ENCODE results near the gene PPP2CA. TPM values are rescaled to one million over a fixed set of nuclear protein-coding genes. Genes with fewer than 3 reads are reported as not detected.
A peak's percentile ranks its signal among the peaks of the same experiment; 100 is the strongest.
"Not testable (repeated sequence)": the region's sequence is repeated elsewhere in the genome, so short reads cannot be mapped to it uniquely, and the experiment has no call there.

Gene PPP2CA
- 198 TPM for total RNA-seq

DNA sequence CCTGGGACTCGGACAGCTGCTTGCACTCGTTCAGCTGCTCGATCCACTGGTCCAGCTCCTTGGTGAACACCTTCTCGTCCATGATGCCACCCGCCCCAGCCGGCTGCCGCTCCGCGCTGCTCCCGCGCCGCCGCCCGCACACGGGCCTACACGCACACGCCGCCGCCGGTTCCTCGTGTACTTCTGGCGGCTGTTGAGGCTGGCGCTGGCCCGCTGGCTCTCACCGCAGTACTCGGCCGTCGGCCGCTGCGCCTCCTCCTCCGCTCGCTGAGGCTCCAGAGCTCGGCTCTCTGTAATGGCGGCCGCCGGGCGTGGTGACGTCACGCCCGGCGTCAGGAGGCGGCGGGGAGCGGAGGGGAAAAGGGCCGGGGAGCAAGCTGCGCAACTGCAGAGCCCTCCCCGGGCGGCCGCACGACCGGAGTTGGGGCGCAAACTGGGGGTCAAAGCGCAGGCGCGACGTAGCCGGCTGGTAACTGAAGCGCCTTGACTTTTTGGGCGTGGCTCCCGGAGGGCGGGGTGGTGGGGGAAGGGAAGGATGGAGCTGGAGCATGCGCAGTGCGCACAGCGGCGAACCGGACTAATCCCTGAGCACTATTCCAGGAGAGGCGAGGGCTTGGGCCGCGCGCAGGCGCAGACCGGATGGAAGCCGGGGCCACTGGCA lies at the start of gene PPP2CA:
Gene PPP2CA, minus strand, starts transcription at position 294 of the 661 bp plus-strand sequence. Its CDS starts 212 bp downstream, at position 82.
- DNase-seq: peak; percentile 100

DNA sequence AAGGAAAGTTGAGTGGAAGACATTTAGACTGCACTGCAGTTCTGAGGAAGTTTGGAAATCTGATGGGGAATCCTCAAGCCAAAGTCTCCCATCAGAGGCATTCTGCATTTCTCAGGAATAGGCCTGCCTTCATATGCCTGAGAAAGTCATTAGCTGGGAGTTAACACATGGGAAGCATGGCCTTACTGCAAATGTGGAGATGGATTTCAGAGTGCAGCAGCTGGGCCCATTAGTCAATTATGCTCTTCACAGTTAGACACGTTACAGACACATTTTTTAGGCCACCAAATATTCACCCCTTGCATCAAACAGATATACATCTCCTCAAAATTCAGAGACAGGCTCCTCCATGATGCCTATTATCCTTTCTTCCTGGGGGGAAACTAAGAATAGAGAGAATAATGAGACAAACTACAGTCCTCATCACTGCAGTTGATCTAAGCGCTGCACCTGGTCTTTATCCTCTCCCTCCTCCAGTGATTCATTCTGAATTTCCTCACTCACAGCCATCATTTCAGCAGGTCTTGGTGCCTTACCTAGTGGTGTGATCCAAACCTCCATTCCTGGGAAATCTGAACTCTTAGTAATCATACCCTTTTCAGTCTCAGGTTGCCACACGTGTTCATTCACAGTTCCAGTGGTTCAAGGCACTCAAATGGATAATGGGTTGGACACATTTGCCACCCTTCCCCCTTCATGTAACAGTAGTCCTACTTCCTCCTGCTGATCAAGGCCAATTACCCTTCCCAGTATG lies 47.9 kb upstream of the PPP2CA start:
- DNase-seq: no peak

DNA sequence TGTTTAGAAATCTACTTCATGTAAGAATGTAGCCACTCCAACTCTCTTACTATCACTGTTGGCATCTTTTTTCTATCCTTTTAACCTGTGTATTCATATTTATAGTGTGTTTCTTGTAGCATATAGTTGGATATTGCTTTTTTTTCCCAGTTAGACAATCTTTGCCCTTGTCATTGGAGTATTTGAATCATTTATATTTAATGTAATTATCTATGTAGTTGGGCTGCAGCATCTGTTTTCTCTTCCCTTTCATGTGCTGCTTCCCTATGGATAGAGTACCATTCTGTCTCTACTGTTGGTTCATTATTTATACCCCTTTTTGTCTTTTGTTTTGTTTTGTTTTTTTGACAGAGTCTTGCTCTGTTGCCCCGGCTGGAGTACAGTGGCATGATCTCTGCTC lies 45.2 kb upstream of the PPP2CA start:
- DNase-seq: no peak

DNA sequence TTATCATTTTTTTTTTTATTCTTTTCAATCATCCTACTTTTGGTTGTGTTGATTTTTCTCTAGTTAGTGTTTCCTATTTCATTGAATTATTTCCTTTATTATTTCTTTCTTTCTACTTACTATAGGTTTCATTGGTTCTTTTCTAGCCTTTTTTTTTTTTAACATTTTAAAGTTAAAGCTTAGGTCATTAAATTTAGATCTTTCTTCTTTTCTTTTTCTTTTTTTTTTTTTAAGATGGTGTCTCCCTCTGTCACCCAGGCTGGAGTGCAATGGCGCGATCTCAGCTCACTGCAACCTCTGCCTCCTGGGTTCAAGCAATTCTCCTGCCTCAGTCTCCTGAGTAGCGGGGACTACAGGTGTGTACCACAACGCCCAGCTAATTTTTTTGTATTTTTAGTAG lies 43.0 kb upstream of the PPP2CA start:
- no peak for DNase-seq

DNA sequence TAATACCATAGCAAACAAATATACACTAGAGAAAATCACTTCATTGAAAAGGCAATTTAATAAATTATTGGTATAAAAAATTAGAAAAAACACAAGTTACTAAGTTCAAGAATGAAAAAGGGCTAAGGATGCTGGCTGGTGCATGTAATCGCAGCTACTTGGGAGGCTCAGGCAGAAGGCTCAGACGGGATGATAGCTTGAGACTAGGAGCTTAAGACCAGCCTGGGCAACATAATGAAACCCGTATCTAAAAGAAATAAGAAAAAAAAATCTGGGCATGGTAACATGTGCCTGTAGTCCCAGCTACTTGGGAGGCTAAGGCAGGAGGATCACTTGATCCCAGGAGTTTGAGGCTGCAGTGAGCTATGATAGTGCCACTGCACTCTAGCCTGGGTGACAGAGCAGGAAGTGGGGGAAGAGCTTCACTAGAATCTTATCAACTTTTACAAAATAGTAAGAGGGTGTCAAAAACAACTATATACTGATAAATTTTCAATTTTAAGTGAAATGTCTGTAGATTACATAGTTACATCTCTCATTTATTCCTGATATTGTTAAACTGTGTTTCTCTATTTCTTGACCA lies 42.2 kb upstream of the PPP2CA start:
- DNase-seq: no peak

DNA sequence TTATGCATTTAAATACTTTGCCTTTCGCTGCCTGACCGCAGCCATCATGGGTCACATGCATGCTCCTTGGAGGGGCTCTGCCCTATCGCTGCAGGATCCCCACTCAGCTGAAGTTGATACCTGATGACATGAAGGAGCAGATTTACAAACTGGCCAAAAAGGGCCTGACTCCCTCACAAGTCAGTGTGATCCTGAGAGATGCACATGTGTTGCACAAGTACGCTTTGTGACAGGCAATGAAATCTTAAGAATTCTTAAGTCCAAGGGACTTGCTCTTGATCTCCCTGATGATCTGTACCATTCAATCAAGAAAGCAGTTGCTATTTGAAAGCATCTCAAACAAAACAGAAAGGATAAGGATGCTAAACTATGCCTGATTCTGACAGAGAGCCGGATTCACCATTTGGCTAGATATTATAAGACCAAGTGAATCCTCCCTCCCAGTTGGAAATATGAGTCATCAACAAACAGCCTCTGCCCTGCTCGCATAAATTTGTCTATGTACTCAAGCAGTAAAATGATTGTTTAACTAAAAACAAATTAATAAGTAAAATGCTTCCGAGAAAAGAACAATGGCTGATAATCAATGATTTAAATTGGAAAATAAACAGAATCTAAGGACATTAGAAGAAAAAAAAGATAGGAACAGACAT lies 41.6 kb upstream of the PPP2CA start:
- DNase-seq: no peak

DNA sequence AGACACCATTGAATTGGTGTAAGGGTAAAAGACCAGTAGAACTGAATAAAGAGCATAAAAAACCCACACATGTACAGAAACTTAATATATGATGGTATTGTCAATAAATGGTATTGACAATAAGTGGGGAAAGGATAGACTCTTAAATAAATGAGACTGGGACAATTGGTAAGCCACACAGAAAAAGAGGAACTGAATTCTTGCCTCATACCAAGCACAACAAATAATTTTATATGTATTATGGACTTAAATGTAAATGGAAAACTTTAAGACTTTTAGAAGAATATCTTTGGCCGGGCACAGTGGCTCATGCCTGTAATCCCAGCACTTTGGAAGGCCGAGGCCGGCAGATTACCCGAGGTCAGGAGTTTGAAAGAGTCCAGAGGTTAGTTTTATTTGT lies 37.9 kb upstream of the PPP2CA start:
- DNase-seq: no peak

DNA sequence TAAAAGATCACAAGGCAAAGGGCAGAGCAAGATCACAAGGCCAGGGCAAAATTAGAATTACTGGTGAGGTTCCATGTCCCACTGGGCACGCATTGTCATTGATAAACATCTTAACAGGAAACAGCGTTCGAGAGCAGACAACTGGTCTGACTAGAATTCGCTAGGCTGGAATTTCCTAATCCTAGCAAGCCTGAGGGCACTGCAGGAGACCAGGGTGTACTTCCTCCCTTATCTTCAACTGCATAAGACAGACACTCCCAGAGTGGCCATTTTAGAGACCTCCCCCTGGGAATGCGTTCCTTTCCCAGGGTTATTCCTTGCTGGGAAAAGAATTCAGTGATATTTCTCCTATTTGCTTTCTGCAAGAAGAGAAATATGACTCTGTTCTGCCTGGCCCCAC lies 36.8 kb upstream of the PPP2CA start:
- not testable (repeated sequence) for DNase-seq

DNA sequence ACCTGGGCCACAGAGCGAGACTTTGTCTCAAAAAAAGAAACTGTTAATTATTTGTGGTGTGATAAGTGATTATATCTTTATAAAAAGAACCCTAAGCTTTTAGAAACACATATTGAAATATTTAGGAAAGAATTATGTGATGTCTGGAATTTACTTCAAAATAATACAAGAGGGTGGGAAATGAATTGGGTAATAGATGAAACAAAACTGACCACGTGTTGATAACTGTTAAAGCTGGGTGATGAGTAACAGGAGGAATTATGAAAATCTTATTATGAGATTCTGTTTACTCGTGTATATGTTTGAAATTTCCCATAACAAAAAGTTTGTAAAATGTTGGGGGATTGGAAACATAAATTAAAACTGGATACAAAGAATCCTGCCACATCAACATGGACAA lies 33.0 kb upstream of the PPP2CA start:
- no peak for DNase-seq

DNA sequence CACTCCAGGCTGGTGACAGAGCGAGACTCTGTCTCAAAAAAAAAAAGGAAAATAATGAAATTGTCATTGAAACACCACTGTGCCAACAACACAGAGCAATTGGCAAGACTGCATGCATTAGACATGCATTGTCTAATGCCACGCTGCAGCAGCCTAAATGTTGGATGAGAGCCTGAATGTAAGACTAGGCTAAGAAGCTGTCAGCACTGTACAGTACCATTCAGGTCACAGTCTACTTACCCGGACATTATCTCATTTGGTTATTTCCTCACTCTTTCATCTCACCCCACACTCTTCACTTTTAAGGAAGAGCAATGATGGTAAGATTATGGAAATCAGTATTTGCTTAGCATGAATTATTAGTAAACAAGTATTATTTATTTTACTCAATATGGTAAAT lies 31.3 kb upstream of the PPP2CA start:
- no peak for DNase-seq

DNA sequence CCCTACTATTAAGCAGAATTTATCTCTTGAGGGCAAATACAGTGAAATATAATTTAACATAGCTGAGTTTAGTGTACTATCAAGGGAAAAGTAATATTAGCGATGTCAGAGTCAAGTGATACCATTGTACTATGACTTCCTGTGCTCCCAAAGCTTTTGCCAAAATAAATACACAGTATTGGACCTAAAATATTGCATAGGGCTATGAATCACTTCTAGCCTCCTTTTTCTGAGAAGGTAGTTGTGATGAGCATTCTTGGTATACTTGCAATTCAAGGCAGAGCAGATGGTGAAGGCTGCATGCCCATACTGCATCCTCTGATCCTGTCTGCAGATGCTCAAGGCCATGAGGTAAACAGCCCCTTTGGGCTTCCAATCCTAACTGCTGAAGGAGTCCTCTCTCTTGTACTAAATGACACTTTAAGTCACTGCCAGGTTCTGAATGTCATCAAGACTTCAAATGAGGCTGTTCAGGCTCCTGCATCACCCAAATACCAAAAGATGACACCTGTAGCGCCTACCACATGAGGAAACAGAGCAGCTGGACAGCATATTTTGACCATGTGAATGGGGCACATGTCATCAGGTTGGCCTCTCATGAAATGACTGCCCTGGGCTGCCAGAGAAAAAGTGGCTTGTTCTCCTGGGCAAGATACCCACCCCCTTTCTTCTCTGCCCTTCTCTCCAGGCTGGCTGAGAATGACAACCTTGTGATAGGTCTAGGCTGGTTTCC lies 29.7 kb upstream of the PPP2CA start:
- no peak for DNase-seq

DNA sequence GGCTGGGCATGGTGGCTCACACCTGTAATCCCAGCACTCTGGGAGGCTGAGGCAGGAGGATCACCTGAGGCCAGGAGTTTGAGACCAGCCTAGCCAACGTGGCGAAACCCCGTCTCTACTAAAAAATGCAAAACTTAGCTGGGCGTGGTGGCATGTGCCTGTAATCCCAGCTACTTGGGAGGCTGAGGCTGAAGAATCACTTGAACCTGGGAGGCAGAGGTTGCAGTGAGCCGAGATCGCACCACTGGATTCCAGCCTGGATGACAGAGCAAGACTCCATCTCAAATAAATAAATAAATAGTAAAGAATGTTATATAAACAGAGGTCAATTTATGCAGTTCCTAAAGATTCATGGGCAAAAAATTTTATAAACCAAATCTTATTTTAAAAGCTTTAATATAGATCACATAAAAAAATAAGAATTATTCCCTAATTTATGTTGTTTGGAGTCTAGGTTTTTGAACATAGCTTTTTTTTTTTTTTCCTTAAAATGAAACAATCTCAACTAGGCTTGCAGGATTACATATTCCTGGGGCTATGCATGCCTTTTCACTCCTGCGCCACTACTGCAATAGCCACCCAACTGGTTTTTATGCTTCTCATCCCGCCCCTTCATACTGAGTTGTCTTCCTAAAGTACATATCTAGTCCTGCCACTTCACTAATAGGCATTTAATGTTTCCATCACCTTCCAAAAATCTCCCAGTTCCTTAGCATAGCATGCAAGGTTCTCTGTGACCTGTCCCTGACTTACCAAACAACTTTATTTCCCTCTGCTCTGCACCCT lies 27.7 kb upstream of the PPP2CA start:
- DNase-seq: peak; percentile 46

DNA sequence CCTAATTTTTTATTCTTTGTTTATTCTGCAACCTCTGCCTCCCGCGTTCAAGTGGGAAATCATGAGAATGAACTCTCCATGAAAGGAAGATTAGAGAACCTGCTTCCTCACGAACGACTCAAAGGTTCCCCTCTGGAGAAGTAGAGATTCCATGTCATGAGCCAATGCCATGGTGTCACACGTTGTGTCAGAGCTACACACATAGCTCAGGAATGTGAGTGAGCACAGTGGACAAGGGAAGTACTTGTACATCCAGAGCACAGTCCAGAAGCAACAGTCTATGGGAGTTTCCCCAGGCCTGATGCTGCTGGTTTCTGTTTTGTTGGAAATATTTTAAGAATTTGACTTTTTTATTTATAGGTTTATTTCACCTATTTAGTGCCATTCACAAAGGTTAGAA lies 26.8 kb upstream of the PPP2CA start:
- no peak for DNase-seq

DNA sequence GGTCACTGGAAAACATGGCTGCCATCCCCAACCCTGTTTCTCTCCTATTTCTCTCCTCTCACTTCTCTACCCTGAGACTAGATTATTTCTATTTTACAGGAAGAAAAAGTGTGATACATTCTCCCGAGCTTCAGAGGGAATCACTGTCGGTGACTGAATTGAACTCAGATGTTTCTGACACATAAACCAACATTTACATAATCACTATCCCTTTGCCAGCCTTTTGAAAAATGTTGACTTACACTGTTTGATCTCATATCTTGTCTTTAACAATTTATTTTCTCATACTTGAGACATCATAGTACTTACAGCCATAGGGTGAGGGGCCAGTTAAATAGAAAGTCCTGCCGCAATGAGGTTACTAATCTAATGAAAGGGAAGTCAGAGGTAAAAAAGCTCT lies 25.1 kb upstream of the PPP2CA start:
- DNase-seq: no peak

DNA sequence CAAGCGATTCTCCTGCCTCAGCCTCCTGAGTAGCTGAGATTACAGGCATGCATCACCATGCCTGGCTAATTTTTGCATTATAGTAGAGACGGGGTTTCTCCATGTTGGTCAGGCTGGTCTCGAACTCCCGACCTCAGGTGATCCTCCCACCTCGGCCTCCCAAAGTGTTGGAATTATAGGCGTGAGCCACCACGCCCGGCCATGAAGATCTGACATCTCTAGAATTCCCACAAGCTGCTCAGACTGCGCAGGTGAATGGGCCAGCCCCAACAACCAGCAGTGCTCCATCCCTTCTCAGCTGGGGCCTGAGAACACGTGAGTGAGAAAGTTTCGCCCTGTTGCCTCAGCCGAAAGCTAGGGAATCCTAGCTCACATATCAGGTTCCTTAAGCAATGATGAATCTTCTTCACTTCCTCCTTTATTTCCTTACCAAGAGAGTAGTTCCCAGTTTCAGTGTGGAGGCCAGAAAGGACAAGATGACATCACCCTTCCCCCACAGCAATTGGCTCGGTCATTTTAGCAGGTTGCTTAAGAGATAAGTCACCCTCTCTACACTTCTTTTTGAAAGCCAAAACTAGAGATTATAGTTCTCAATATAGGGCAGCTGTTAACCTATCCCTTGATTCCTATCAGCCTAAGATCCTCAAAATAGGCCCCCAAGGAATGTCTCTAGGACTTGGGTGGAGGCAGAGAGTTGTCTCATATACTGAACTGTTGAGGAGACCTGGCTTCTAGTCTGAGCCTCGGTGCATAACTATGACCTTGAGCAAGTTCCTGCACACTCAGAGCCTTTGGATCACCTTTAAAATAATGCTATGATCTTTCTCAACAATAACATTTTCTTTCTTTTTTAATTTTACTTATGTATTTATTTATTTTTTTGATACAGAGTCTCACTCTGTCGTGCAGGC lies 23.9 kb upstream of the PPP2CA start:
- DNase-seq: no peak

DNA sequence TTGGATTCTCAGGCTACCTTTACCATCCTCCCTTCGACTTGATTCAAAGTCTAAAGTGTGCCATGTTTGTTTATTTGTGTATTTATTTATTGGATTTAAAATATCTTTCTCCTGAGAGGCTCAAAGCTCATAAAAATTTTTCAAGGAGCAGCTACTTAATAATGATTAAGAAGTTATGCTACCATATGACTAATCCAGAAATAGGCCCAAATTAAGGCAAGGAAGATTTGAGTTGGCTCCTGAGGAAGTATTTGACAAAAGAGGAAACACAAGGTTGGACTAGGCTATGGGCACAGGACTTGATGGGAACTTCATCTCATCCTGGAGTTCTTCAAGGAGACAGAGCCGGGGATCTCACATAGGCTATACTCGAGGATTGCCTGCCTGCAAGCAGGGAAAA lies 22.4 kb upstream of the PPP2CA start:
- no peak for DNase-seq

DNA sequence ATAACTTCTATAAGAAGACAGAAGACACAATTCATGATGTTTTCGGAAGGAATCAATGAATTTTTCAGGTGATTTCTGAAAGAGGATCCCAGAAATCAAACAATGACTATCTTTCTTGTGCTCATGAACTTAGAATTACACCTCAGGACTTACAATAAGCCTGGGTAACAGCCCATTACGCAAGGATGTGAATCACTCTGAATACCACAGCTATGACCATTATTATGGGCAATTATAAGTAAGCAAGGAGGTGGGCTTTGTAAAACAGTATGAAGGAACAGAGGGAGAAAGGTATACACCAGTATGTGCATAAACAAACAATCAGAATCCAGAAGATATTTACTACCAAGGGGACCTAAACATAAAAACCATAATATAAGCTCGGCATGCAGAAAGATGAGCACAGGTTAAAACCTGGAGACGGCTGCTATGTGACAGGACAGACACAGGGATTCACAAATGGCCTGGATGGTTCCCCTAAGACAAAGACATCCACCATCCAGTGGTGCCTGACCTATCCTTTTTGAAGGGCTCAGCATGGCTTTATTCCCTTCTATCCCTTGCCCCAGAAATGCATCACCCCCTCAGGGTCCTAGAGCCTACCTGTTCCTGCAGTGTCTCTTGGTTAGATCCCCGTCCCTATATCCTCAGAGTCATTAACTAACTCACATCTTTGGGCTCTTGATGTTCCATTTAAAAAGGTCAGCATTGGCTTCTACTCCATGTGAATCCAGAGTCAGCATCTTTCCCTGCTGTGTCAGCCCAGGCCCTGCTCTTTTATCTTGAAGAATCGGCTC lies 21.8 kb upstream of the PPP2CA start:
- DNase-seq: no peak

DNA sequence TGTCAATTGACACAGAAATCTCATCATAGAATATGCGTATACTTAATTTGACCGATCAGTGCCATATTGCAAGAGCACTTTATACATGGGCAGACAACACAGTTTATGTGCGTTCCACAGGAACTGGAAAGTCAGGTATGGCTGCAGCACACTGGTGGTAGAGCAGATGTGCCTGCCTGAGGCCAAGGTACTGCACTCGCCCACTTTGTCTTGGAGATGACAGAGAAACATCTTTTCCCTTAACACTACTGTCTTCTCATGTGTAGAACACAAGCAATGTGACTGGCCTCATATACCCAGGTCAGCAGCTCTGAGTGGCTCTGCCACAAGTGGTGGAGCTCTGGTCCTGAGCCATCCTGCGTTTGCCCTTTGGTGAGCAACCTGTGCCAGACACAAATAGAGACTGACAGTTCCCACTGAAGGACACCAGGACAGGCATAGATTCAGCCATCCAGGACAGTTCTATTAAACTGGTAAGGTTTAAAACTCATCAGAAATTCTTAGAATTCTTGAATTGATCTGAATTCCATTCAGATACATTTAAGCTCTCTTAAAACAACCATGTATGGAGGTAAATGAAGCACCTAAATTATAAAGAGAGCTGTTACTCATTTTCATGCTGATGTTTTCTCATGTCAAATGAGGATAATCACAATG lies 21.0 kb upstream of the PPP2CA start:
- DNase-seq: no peak

DNA sequence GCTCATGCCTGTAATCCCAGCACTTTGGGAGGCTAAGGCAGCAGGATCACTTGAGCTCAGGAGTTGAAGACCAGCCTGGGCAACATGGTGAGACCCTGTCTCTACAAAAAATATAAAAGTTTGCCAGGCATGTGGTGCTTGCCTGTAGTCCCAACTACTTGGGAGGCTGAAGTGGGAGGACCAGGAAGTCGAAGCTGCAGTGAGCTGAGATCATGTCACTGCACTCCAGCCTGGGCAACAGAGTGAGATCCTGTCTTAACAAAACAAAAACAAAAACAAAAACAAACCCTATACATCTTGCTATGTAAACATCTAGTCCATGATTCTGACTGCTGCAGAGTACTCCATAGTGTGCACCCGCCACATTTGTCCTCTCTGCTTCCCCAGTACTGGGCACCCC lies 19.8 kb upstream of the PPP2CA start:
- DNase-seq: no peak
